Nephron progenitor cell (in vitro differentiated cells): ENCODE results near the gene CALML6.
"Not testable (repeated sequence)": the region's sequence is repeated elsewhere in the genome, so short reads cannot be mapped to it uniquely, and the experiment has no call there.

Experiments used
- DNase-seq: peaks from one replicate; pipeline ENCODE4 v3.0.0; 2021
- H3K27ac Mint-ChIP-seq: 2 replicates; pipeline ENCODE4 v1.8.0; 2021; ENCODE audit warnings: mild to moderate bottlenecking, moderate library complexity, mixed read lengths
- H3K27me3 Mint-ChIP-seq: 2 replicates; pipeline ENCODE4 v1.8.0; 2021; ENCODE audit warnings: mild to moderate bottlenecking, low read depth, mixed read lengths; ENCODE audit not compliant: poor library complexity
- H3K36me3 Mint-ChIP-seq: 2 replicates; pipeline ENCODE4 v1.8.0; 2021; ENCODE audit warnings: low read depth, mixed read lengths
- H3K4me1 Mint-ChIP-seq: 2 replicates; pipeline ENCODE4 v1.8.0; 2021; ENCODE audit warnings: mixed read lengths
- H3K4me3 Mint-ChIP-seq: 2 replicates; pipeline ENCODE4 v1.8.0; 2021; ENCODE audit warnings: mild to moderate bottlenecking, moderate library complexity, mixed read lengths
- H3K9me3 Mint-ChIP-seq: 2 replicates; pipeline ENCODE4 v1.8.0; 2021; ENCODE audit warnings: mild to moderate bottlenecking, moderate library complexity, mixed read lengths
- CTCF ChIP-seq: fragments of 200-600 bp; sonication (generic); IDR thresholded peaks from 2 replicates; pipeline ENCODE4 v1.5.0; 2021; ENCODE audit warnings: antibody characterized with exemption

Gene CALML6

GRCh38 chr1:1880617-1881312, 34.3 kb upstream of the CALML6 start:
- TF ChIP-seq CTCF, result no peak
- Mint-ChIP-seq H3K4me1 (peaks cover 33% of the 10 kb centered on the region), H3K36me3 (peaks cover 82% of the 10 kb centered on the region), H3K27ac (peak overlapping the region; percentile 86), H3K4me3 (peak overlapping the region; percentile 4), H3K27me3 (peaks cover 2% of the 10 kb centered on the region), H3K9me3 (peaks cover 36% of the 10 kb centered on the region)
- no peak for DNase-seq

- H3K27me3 Mint-ChIP-seq, result peaks cover 2% of the 10 kb centered on the region
- H3K9me3 Mint-ChIP-seq, result peaks cover 31% of the 10 kb centered on the region
- TF ChIP-seq CTCF, result no peak
- peaks cover 80% of the 10 kb centered on the region for H3K36me3 Mint-ChIP-seq
- peaks cover 33% of the 10 kb centered on the region for H3K4me1 Mint-ChIP-seq
- H3K4me3 Mint-ChIP-seq, result no peak overlapping the region
- DNase-seq, result no peak
- peak overlapping the region; percentile 86 for H3K27ac Mint-ChIP-seq
Observed at GRCh38 chr1:1881727-1882126, 33.3 kb upstream of the CALML6 start.

GRCh38 chr1:1883092-1883873, 31.8 kb upstream of the CALML6 start:
- no peak for TF ChIP-seq CTCF
- Mint-ChIP-seq H3K27me3 (peaks cover 2% of the 10 kb centered on the region), H3K9me3 (peaks cover 34% of the 10 kb centered on the region), H3K36me3 (peaks cover 84% of the 10 kb centered on the region), H3K4me3 (no peak overlapping the region), H3K27ac (peak overlapping the region; percentile 87), H3K4me1 (peaks cover 33% of the 10 kb centered on the region)
- DNase-seq, result no peak

GRCh38 chr1:1883890-1884289, 31.2 kb upstream of the CALML6 start:
- Mint-ChIP-seq H3K36me3 (peaks cover 84% of the 10 kb centered on the region), H3K27ac (peak overlapping the region; percentile 87), H3K4me1 (peaks cover 33% of the 10 kb centered on the region), H3K9me3 (peaks cover 30% of the 10 kb centered on the region)
- DNase-seq, H3K27me3 Mint-ChIP-seq, H3K4me3 Mint-ChIP-seq: not testable (repeated sequence)

GRCh38 chr1:1889090-1889750, 25.8 kb upstream of the CALML6 start:
- no peak for TF ChIP-seq CTCF
- Mint-ChIP-seq H3K36me3 (peaks cover 38% of the 10 kb centered on the region), H3K4me3 (peak overlapping the region; percentile 87), H3K9me3 (peaks cover 22% of the 10 kb centered on the region), H3K27me3 (no peaks in the 10 kb centered on the region), H3K27ac (peak overlapping the region; percentile 10), H3K4me1 (peaks cover 45% of the 10 kb centered on the region)
- DNase-seq, result no peak

GRCh38 chr1:1889847-1890505, 25.1 kb upstream of the CALML6 start:
- no peak for TF ChIP-seq CTCF
- peak; percentile 55 for DNase-seq
- no peaks in the 10 kb centered on the region for H3K27me3 Mint-ChIP-seq
- H3K4me1 Mint-ChIP-seq, result peaks cover 52% of the 10 kb centered on the region
- H3K9me3 Mint-ChIP-seq, result peaks cover 22% of the 10 kb centered on the region
- peaks cover 33% of the 10 kb centered on the region for H3K36me3 Mint-ChIP-seq
- H3K27ac Mint-ChIP-seq, result peak overlapping the region; percentile 10
- H3K4me3 Mint-ChIP-seq, result peak overlapping the region; percentile 87
